ENCODE measurements around the gene STX10.

Gene STX10

GRCh38 chr19:13102666-13103580, 47.3 kb downstream of the STX10 start, which contains the start of gene LYL1:
LYL1 (minus strand) TSS chr19:13102858; CDS start chr19:13101171, 1,687 bp downstream.
- Histone ChIP-seq H3K4me1 (peaks cover 0 to 43% (median 30%) of the 10 kb centered on the region in 4 donors), H3K27me3 (no peaks in the 10 kb centered on the region), H3K9me3 (no peaks in the 10 kb centered on the region), H3K4me3 (peak within 1 kb of the TSS; percentile 41 to 48), H3K36me3 (peaks cover 0 to 20% (median 11%) of the 10 kb centered on the region in 3 donors), H3K27ac (peak within 1 kb of the TSS; percentile 75 to 80)
- intact Hi-C loops (cut with DNase I; ENCODE audit: low total_unique reads): no loop called here
- TF ChIP-seq CTCF (IDR thresholded peaks at IDR 0.05): peak in 1 of 2 experiments; percentile 16
- DNase-seq: peak; percentile 77 to 86

- peaks cover 0 to 16% (median 7%) of the 10 kb centered on the region in 3 donors for H3K36me3 ChIP-seq
- intact Hi-C loops (cut with DNase I; ENCODE audit: low total_unique reads): no loop called here
- peak overlapping the region; percentile 41 to 48 for H3K4me3 ChIP-seq
- H3K9me3 ChIP-seq: no peaks in the 10 kb centered on the region
- no peak for DNase-seq
- H3K4me1 ChIP-seq: peaks cover 0 to 48% (median 36%) of the 10 kb centered on the region in 4 donors
- no peak for TF ChIP-seq CTCF (IDR thresholded peaks at IDR 0.05)
- H3K27me3 ChIP-seq: no peaks in the 10 kb centered on the region
- peak overlapping the region; percentile 75 to 80 for H3K27ac ChIP-seq
Measured at GRCh38 chr19:13102416-13102665, 47.8 kb downstream of the STX10 start.

GRCh38 chr19:13101590-13102415, 48.4 kb downstream of the STX10 start:
- intact Hi-C loops (cut with DNase I; ENCODE audit: low total_unique reads): no loop called here
- peaks cover 0 to 11% (median 4%) of the 10 kb centered on the region in 3 donors for H3K36me3 ChIP-seq
- TF ChIP-seq CTCF (IDR thresholded peaks at IDR 0.05): no peak
- DNase-seq: no peak
- peak overlapping the region; percentile 41 to 48 for H3K4me3 ChIP-seq
- H3K4me1 ChIP-seq: peaks cover 0 to 49% (median 36%) of the 10 kb centered on the region in 4 donors
- no peaks in the 10 kb centered on the region for H3K27me3 ChIP-seq
- H3K27ac ChIP-seq: peak overlapping the region; percentile 75 to 80
- no peaks in the 10 kb centered on the region for H3K9me3 ChIP-seq

GRCh38 chr19:13100841-13101589, 49.2 kb downstream of the STX10 start:
- intact Hi-C loops (cut with DNase I; ENCODE audit: low total_unique reads): no loop called here
- peaks cover 0 to 56% (median 39%) of the 10 kb centered on the region in 4 donors for H3K4me1 ChIP-seq
- peak overlapping the region; percentile 75 to 80 for H3K27ac ChIP-seq
- H3K27me3 ChIP-seq: no peaks in the 10 kb centered on the region
- no peak for TF ChIP-seq CTCF (IDR thresholded peaks at IDR 0.05)
- H3K36me3 ChIP-seq: peaks cover 0 to 15% (median 4%) of the 10 kb centered on the region in 3 donors
- no peaks in the 10 kb centered on the region for H3K9me3 ChIP-seq
- peak in 1 of 2 donors; percentile 69 for DNase-seq
- H3K4me3 ChIP-seq: peak overlapping the region; percentile 9 to 41

- intact Hi-C loops (cut with DNase I; ENCODE audit: low total_unique reads): no loop called here
- peaks cover 0 to 23% (median 5%) of the 10 kb centered on the region in 3 donors for H3K36me3 ChIP-seq
- H3K27ac ChIP-seq: peak overlapping the region; percentile 74 to 94
- H3K27me3 ChIP-seq: no peaks in the 10 kb centered on the region
- peak in 1 of 2 donors; percentile 66 for DNase-seq
- H3K9me3 ChIP-seq: no peaks in the 10 kb centered on the region
- peaks cover 0 to 63% (median 41%) of the 10 kb centered on the region in 4 donors for H3K4me1 ChIP-seq
- peak overlapping the region in 1 of 2 donors; percentile 55 for H3K4me3 ChIP-seq
- no peak for TF ChIP-seq CTCF (IDR thresholded peaks at IDR 0.05)
Measured at GRCh38 chr19:13100031-13100588, 50.1 kb downstream of the STX10 start.

Measured in tibial artery (tissue), 4 donors.